ENCODE measurements around the gene F8A2. TPM values are rescaled to one million over a fixed set of nuclear protein-coding genes. Genes with fewer than 3 reads are reported as not detected.
"Not testable (repeated sequence)": the region's sequence is repeated elsewhere in the genome, so short reads cannot be mapped to it uniquely, and the experiment has no call there.

F8A2 gene
- 1 to 10 TPM in 1 of 2 donors, not detected in 1; 5.9 TPM for total RNA-seq

- H3K27ac ChIP-seq; H3K36me3 ChIP-seq; H3K9me3 ChIP-seq; H3K4me1 ChIP-seq; DNase-seq; intact Hi-C loops (cut with DNase I); H3K9ac ChIP-seq (ENCODE audit: low read depth in 2 of 2, low read length in 2 of 2); H3K4me3 ChIP-seq; H3K27me3 ChIP-seq: not testable (repeated sequence)
Observed at GRCh38 chrX:155381843-155382528, at the start of gene F8A2. Gene F8A2 (plus strand): TSS chrX:155382095. CDS start chrX:155382115, 20 bp downstream.

- Histone ChIP-seq H3K4me1 (no peaks in the 10 kb centered on the region), H3K27me3 (no peaks in the 10 kb centered on the region), H3K36me3 (no peaks in the 10 kb centered on the region), H3K4me3 (no peak overlapping the region), H3K9me3 (no peaks in the 10 kb centered on the region), H3K27ac (peak overlapping the region; percentile 47), H3K9ac (ENCODE audit: low read depth in 2 of 2, low read length in 2 of 2) (no peak overlapping the region)
- intact Hi-C loops (cut with DNase I) = no loop called here
- no peak for TF ChIP-seq CTCF (IDR thresholded peaks at IDR 0.05)
- DNase-seq = no peak
Observed at GRCh38 chrX:155333544-155334100, 48.3 kb upstream of the F8A2 start.

- H3K9ac ChIP-seq (ENCODE audit: low read depth in 2 of 2, low read length in 2 of 2) = no peak within 1 kb of the TSS
- H3K9me3 ChIP-seq = no peaks in the 10 kb centered on the region
- intact Hi-C loops (cut with DNase I) = no loop called here
- H3K27me3 ChIP-seq = no peaks in the 10 kb centered on the region
- no peak for TF ChIP-seq CTCF (IDR thresholded peaks at IDR 0.05)
- H3K27ac ChIP-seq = peak within 1 kb of the TSS; percentile 47
- H3K4me1 ChIP-seq = no peaks in the 10 kb centered on the region
- no peak within 1 kb of the TSS for H3K4me3 ChIP-seq
- DNase-seq = peak; percentile 26
- no peaks in the 10 kb centered on the region for H3K36me3 ChIP-seq
Observed at GRCh38 chrX:155334486-155335336, 47.2 kb upstream of the F8A2 start, which contains the start of gene CLIC2. Gene CLIC2 (minus strand): TSS chrX:155334614. CDS start chrX:155334427, 187 bp downstream.

GRCh38 chrX:155335337-155335712, 46.6 kb upstream of the F8A2 start:
- H3K9me3 ChIP-seq; H3K4me1 ChIP-seq; intact Hi-C loops (cut with DNase I); H3K27me3 ChIP-seq; DNase-seq; H3K36me3 ChIP-seq; H3K4me3 ChIP-seq; H3K27ac ChIP-seq; H3K9ac ChIP-seq (ENCODE audit: low read depth in 2 of 2, low read length in 2 of 2): not testable (repeated sequence)

GRCh38 chrX:155345689-155346088, 36.2 kb upstream of the F8A2 start:
- DNase-seq; H3K27ac ChIP-seq; H3K4me1 ChIP-seq; H3K36me3 ChIP-seq; intact Hi-C loops (cut with DNase I); H3K4me3 ChIP-seq; H3K9me3 ChIP-seq; H3K27me3 ChIP-seq; H3K9ac ChIP-seq (ENCODE audit: low read depth in 2 of 2, low read length in 2 of 2): not testable (repeated sequence)

- H3K27ac ChIP-seq; intact Hi-C loops (cut with DNase I); H3K9me3 ChIP-seq; H3K4me3 ChIP-seq; H3K4me1 ChIP-seq; H3K36me3 ChIP-seq; H3K27me3 ChIP-seq; H3K9ac ChIP-seq (ENCODE audit: low read depth in 2 of 2, low read length in 2 of 2); DNase-seq: not testable (repeated sequence)
Observed at GRCh38 chrX:155349448-155349847, 32.4 kb upstream of the F8A2 start.

- H3K4me3 ChIP-seq; H3K27ac ChIP-seq; H3K9me3 ChIP-seq; intact Hi-C loops (cut with DNase I); DNase-seq; H3K36me3 ChIP-seq; H3K9ac ChIP-seq (ENCODE audit: low read depth in 2 of 2, low read length in 2 of 2); H3K4me1 ChIP-seq; H3K27me3 ChIP-seq: not testable (repeated sequence)
Observed at GRCh38 chrX:155363712-155364111, 18.2 kb upstream of the F8A2 start.

- not testable (repeated sequence) for H3K4me1 ChIP-seq, H3K27me3 ChIP-seq, H3K36me3 ChIP-seq
Observed at GRCh38 chrX:155373777-155374458, 8.0 kb upstream of the F8A2 start.

GRCh38 chrX:155379802-155380201, 2.1 kb upstream of the F8A2 start:
- DNase-seq; H3K36me3 ChIP-seq; H3K27me3 ChIP-seq; H3K27ac ChIP-seq; H3K9me3 ChIP-seq; H3K4me1 ChIP-seq; H3K4me3 ChIP-seq; H3K9ac ChIP-seq (ENCODE audit: low read depth in 2 of 2, low read length in 2 of 2); intact Hi-C loops (cut with DNase I): not testable (repeated sequence)

More at GRCh38 chrX:155373777-155374458, 8.0 kb upstream of the F8A2 start:
- H3K4me3 ChIP-seq; intact Hi-C loops (cut with DNase I); DNase-seq; H3K9me3 ChIP-seq; H3K27ac ChIP-seq; H3K9ac ChIP-seq (ENCODE audit: low read depth in 2 of 2, low read length in 2 of 2): not testable (repeated sequence)

GRCh38 chrX:155382529-155382967, 653 bp downstream of the F8A2 start:
- H3K36me3 ChIP-seq; H3K4me1 ChIP-seq; H3K27ac ChIP-seq; H3K9ac ChIP-seq (ENCODE audit: low read depth in 2 of 2, low read length in 2 of 2); H3K4me3 ChIP-seq; intact Hi-C loops (cut with DNase I); H3K27me3 ChIP-seq; DNase-seq; H3K9me3 ChIP-seq: not testable (repeated sequence)

All from colonic mucosa (tissue), 4 donors.